Inflammatory macrophage treated with lipopolysaccharide for 4 hours (primary cell): ENCODE measurements around the gene DDX5.
A peak's percentile ranks its signal among the peaks of the same experiment; 100 is the strongest.
"Not testable (repeated sequence)": the region's sequence is repeated elsewhere in the genome, so short reads cannot be mapped to it uniquely, and the experiment has no call there.

Experiments used
- DNase-seq: peaks from one replicate; pipeline ENCODE4 v3.0.0-alpha.2; 2020

The DDX5 gene

GRCh38 chr17:64506576-64507412 is 705 bp upstream of the DDX5 start, which contains the start of gene CEP95:
Gene CEP95 (plus strand): TSS chr17:64506977. CDS start chr17:64507098, 121 bp downstream.
- DNase-seq, result peak; percentile 97

- DNase-seq, result peak; percentile 93
These were observed 519 bp downstream of the DDX5 start for GRCh38 chr17:64505340-64506200.

- DNase-seq, result no peak
These were observed 1.2 kb downstream of the DDX5 start for GRCh38 chr17:64504769-64505339.

- no peak for DNase-seq
These were observed 2.0 kb downstream of the DDX5 start for GRCh38 chr17:64503821-64504768.

GRCh38 chr17:64503341-64503740 is 2.7 kb downstream of the DDX5 start:
- no peak for DNase-seq

- DNase-seq, result no peak
These were observed 3.3 kb downstream of the DDX5 start for GRCh38 chr17:64502809-64503208.

GRCh38 chr17:64502021-64502420 is 4.1 kb downstream of the DDX5 start:
- no peak for DNase-seq

GRCh38 chr17:64500862-64501765 is 5.0 kb downstream of the DDX5 start:
- DNase-seq, result no peak

GRCh38 chr17:64500487-64500859 is 5.6 kb downstream of the DDX5 start:
- DNase-seq, result no peak

GRCh38 chr17:64499805-64500486 is 6.1 kb downstream of the DDX5 start:
- DNase-seq, result no peak

- no peak for DNase-seq
These were observed 7.5 kb downstream of the DDX5 start for GRCh38 chr17:64498308-64499203.

- no peak for DNase-seq
These were observed 8.5 kb downstream of the DDX5 start for GRCh38 chr17:64497565-64498035.

GRCh38 chr17:64496786-64497564 is 9.1 kb downstream of the DDX5 start, which contains the start of gene POLG2:
Gene POLG2 (minus strand): TSS chr17:64497054. CDS start chr17:64496968, 86 bp downstream.
- DNase-seq, result peak; percentile 94

- no peak for DNase-seq
These were observed 9.7 kb downstream of the DDX5 start for GRCh38 chr17:64496348-64496785.

GRCh38 chr17:64495300-64495699 is 10.8 kb downstream of the DDX5 start:
- DNase-seq, result not testable (repeated sequence)

- DNase-seq, result no peak
These were observed 12.0 kb downstream of the DDX5 start for GRCh38 chr17:64494121-64494520.

GRCh38 chr17:64492481-64493109 is 13.5 kb downstream of the DDX5 start:
- DNase-seq, result peak; percentile 47

- DNase-seq, result peak; percentile 38
These were observed 14.1 kb downstream of the DDX5 start for GRCh38 chr17:64491994-64492393.
